Esophagus squamous epithelium (tissue), 4 donors: ENCODE data around the gene TMEM61.

Source experiments
- POLR2A ChIP-seq, 4 donors: fragments of 450-650 bp; IDR thresholded peaks; one replicate each; pipeline ENCODE4 v1.6.1; 2017; ENCODE audit warnings: antibody characterized with exemption in 4 of 4, mild to moderate bottlenecking in 4 of 4, moderate library complexity in 3 of 4
- TF ChIP-seq, protein P1 (sequence below), 6 experiments: fragments of 450-650 bp in 4 of 6; fragments of 200-600 bp in 2 of 6; sonication (generic) in 2 of 6; IDR thresholded peaks; one replicate each; pipeline ENCODE4 v1.5.1; 2016 to 2019; ENCODE audit warnings: antibody characterized with exemption in 6 of 6, mild to moderate bottlenecking in 4 of 6, moderate library complexity in 4 of 6

DNA sequence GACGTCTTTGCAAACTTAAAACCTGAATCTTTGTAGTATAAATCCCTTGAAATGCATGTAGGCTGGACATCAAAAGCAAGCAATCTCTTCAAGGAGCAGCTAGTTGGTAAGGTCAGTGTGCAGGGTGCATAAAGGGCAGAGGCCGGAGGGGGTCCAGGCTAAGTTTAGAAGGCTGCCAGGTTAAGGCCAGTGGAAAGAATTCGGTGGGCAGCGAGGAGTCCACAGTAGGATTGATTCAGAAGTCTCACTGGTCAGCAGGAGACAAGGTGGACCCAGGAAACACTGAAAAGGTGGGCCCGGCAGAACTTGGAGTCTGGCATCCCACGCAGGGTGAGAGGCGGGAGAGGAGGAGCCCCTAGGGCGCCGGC, 58.5 kb downstream of the TMEM61 start:
- TF ChIP-seq, protein P1, sequence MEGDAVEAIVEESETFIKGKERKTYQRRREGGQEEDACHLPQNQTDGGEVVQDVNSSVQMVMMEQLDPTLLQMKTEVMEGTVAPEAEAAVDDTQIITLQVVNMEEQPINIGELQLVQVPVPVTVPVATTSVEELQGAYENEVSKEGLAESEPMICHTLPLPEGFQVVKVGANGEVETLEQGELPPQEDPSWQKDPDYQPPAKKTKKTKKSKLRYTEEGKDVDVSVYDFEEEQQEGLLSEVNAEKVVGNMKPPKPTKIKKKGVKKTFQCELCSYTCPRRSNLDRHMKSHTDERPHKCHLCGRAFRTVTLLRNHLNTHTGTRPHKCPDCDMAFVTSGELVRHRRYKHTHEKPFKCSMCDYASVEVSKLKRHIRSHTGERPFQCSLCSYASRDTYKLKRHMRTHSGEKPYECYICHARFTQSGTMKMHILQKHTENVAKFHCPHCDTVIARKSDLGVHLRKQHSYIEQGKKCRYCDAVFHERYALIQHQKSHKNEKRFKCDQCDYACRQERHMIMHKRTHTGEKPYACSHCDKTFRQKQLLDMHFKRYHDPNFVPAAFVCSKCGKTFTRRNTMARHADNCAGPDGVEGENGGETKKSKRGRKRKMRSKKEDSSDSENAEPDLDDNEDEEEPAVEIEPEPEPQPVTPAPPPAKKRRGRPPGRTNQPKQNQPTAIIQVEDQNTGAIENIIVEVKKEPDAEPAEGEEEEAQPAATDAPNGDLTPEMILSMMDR (IDR thresholded peaks at IDR 0.05), result no peak
- TF ChIP-seq POLR2A (IDR thresholded peaks at IDR 0.05), result no peak
